ENCODE results near the gene PLEKHA7.

- TF ChIP-seq CSDC2 (CRISPR knock-in tag; IDR thresholded peaks at IDR 0.05) (no peak), ZC3H10 (CRISPR knock-in tag; IDR thresholded peaks at IDR 0.05) (no peak)
Observed at GRCh38 chr11:16738193-16738946, 275.8 kb downstream of the PLEKHA7 start, which contains the start of gene C11orf58.

Measured in SK-N-SH treated with all-trans-retinoic acid at 6 μM for 48 hours (cell line).